Hepatocyte (in vitro differentiated cells): ENCODE measurements around the gene TMEM52B. TPM values are rescaled to one million over a fixed set of nuclear protein-coding genes. Genes with fewer than 3 reads are reported as not detected.

Experiments used
- DNase-seq: peaks from one replicate; pipeline ENCODE4 v3.0.0-alpha.2; 2016; ENCODE audit warnings: low spot score
- H2AFZ ChIP-seq: fragments of 200-600 bp; sonication (generic); 2 replicates; pipeline ENCODE4 v1.6.0; 2016; ENCODE audit warnings: antibody characterized with exemption, mild to moderate bottlenecking
- H3K27ac ChIP-seq: fragments of 200-600 bp; sonication (generic); 2 replicates; pipeline ENCODE4 v1.5.1; 2016; ENCODE audit warnings: mild to moderate bottlenecking
- H3K27me3 ChIP-seq: fragments of 200-600 bp; sonication (generic); 2 replicates; pipeline ENCODE4 v1.6.1; 2016
- H3K36me3 ChIP-seq: fragments of 200-600 bp; sonication (generic); replicated peaks from 2 replicates; pipeline ENCODE4 v1.5.1; 2016; ENCODE audit warnings: low read depth; ENCODE audit not compliant: insufficient read depth
- H3K4me1 ChIP-seq: fragments of 200-600 bp; sonication (generic); 2 replicates; pipeline ENCODE4 v1.5.1; 2016; ENCODE audit warnings: mild to moderate bottlenecking, moderate library complexity; ENCODE audit not compliant: insufficient read depth
- H3K4me2 ChIP-seq: fragments of 200-600 bp; sonication (generic); 2 replicates; pipeline ENCODE4 v1.6.0; 2016
- H3K4me3 ChIP-seq: fragments of 200-600 bp; sonication (generic); 2 replicates; pipeline ENCODE4 v1.5.1; 2016; ENCODE audit warnings: mild to moderate bottlenecking
- H3K79me2 ChIP-seq: fragments of 200-600 bp; sonication (generic); 2 replicates; pipeline ENCODE4 v1.6.0; 2017; ENCODE audit warnings: mild to moderate bottlenecking
- H3K9me2 ChIP-seq: fragments of 200-600 bp; sonication (generic); replicated peaks from 2 replicates; pipeline ENCODE4 v1.6.0; 2017; ENCODE audit warnings: mild to moderate bottlenecking; ENCODE audit not compliant: insufficient read depth
- H3K9me3 ChIP-seq: fragments of 200-600 bp; sonication (generic); 2 replicates; pipeline ENCODE4 v1.5.1; 2016; ENCODE audit warnings: low read depth, mild to moderate bottlenecking
- H4K20me1 ChIP-seq: fragments of 200-600 bp; sonication (generic); 2 replicates; pipeline ENCODE4 v1.6.0; 2016; ENCODE audit warnings: mild to moderate bottlenecking; ENCODE audit not compliant: insufficient read depth, poor library complexity, severe bottlenecking
- CTCF ChIP-seq: fragments of 200-600 bp; sonication (generic); IDR thresholded peaks from 2 replicates; pipeline ENCODE4 v1.5.1; 2016; ENCODE audit warnings: antibody characterized with exemption, mild to moderate bottlenecking; ENCODE audit not compliant: poor library complexity
- EZH2 ChIP-seq: fragments of 200-600 bp; sonication (generic); IDR thresholded peaks from 2 replicates; pipeline ENCODE4 v1.6.1; 2016; ENCODE audit warnings: antibody characterized with exemption, mild to moderate bottlenecking, borderline replicate concordance
- EZH2phosphoT487 ChIP-seq: fragments of 200-600 bp; sonication (generic); IDR thresholded peaks from one replicate; pipeline ENCODE4 v1.6.1; 2018; ENCODE audit warnings: antibody characterized with exemption, mild to moderate bottlenecking, low read depth, moderate library complexity; ENCODE audit not compliant: unreplicated experiment, severe bottlenecking
- WGBS: methylation state at CpG from one replicate; pipeline ENCODE4 v1.1.6; 2016; ENCODE audit warnings: low lambda C conversion rate; ENCODE audit errors: missing lambda C conversion rate; 5-methylcytosine and 5-hydroxymethylcytosine counted together
- polyA plus RNA-seq: library from polyadenylated mRNA; unstranded; fragments of >200 nt; fragmentation: Nextera tagmentation; extraction: Ambion mirVana; gene quantifications from 2 replicates; pipeline ENCODE4 v1.2.1, GENCODE V29; 2016
- total RNA-seq: library from RNA; depleted of rRNA; stranded (reverse); fragments of >200 nt; gene quantifications from 2 replicates; pipeline ENCODE4 v1.2.3, GENCODE V29; 2014

The TMEM52B gene
- total and polyA plus RNA-seq, 2 experiments from 2014 or later: 0.03 to 1.8 TPM

- 44% methylated on average over 5 of the region's 5 CpGs for WGBS
- no peaks in the 10 kb centered on the region for H4K20me1 ChIP-seq
- H3K27ac ChIP-seq: no peak overlapping the region
- H3K9me3 ChIP-seq: no peaks in the 10 kb centered on the region
- H3K4me1 ChIP-seq: peaks cover 5% of the 10 kb centered on the region
- H3K4me2 ChIP-seq: no peak overlapping the region
- no peaks in the 10 kb centered on the region for H3K36me3 ChIP-seq
- DNase-seq: no peak
- no peaks in the 10 kb centered on the region for H3K27me3 ChIP-seq
- H3K79me2 ChIP-seq: no peaks in the 10 kb centered on the region
- H3K4me3 ChIP-seq: no peak overlapping the region
- no peaks in the 10 kb centered on the region for H3K9me2 ChIP-seq
- H2AFZ ChIP-seq: no peak overlapping the region
- TF ChIP-seq CTCF (no peak), EZH2phosphoT487 (no peak), EZH2 (no peak)
Observed at GRCh38 chr12:10167599-10167998, 11.2 kb upstream of the TMEM52B start.

- no peak for TF ChIP-seq EZH2
- no peak for TF ChIP-seq CTCF
- TF ChIP-seq EZH2phosphoT487: no peak
- Histone ChIP-seq H3K79me2 (no peaks in the 10 kb centered on the region), H4K20me1 (no peaks in the 10 kb centered on the region), H3K4me3 (no peak overlapping the region), H3K9me3 (no peaks in the 10 kb centered on the region), H3K4me2 (peak overlapping the region; percentile 34), H3K27me3 (no peaks in the 10 kb centered on the region), H3K27ac (peak overlapping the region; percentile 41), H2AFZ (no peak overlapping the region), H3K4me1 (peaks cover 5% of the 10 kb centered on the region), H3K9me2 (no peaks in the 10 kb centered on the region), H3K36me3 (no peaks in the 10 kb centered on the region)
- WGBS: 58% methylated on average over 3 of the region's 3 CpGs
- no peak for DNase-seq
Observed at GRCh38 chr12:10169104-10169503, 9.7 kb upstream of the TMEM52B start.

- H3K36me3 ChIP-seq: no peaks in the 10 kb centered on the region
- no peaks in the 10 kb centered on the region for H3K9me3 ChIP-seq
- no peaks in the 10 kb centered on the region for H3K9me2 ChIP-seq
- H4K20me1 ChIP-seq: no peaks in the 10 kb centered on the region
- H2AFZ ChIP-seq: no peak overlapping the region
- no peak for DNase-seq
- no peaks in the 10 kb centered on the region for H3K79me2 ChIP-seq
- H3K4me1 ChIP-seq: peaks cover 5% of the 10 kb centered on the region
- TF ChIP-seq EZH2: no peak
- TF ChIP-seq EZH2phosphoT487: no peak
- TF ChIP-seq CTCF: no peak
- no peak overlapping the region for H3K27ac ChIP-seq
- H3K4me2 ChIP-seq: no peak overlapping the region
- WGBS: 83% methylated on average over 5 of the region's 5 CpGs
- H3K27me3 ChIP-seq: no peaks in the 10 kb centered on the region
- no peak overlapping the region for H3K4me3 ChIP-seq
Observed at GRCh38 chr12:10170216-10170615, 8.6 kb upstream of the TMEM52B start.
